Lung (tissue), 12 donors: ENCODE results near the gene ASMTL. TPM values are rescaled to one million over a fixed set of nuclear protein-coding genes. Genes with fewer than 3 reads are reported as not detected.
"Not testable (repeated sequence)": the region's sequence is repeated elsewhere in the genome, so short reads cannot be mapped to it uniquely, and the experiment has no call there.

ENCODE experiments used
- ATAC-seq: fragments of 200-7000 bp; cut with Tn5 transposase; one replicate; pipeline ENCODE4 v1.9.1; 2020; ENCODE audit warnings: moderate number of reproducible peaks; ENCODE audit not compliant: insufficient read depth, low FRiP score
- DNase-seq, 3 donors: peaks; one replicate each; pipeline ENCODE4 v3.0.0-alpha.2; 2013 to 2017
- H3K27ac ChIP-seq, 2 donors: one replicate each; pipeline ENCODE4 v1.5.1; 2013; ENCODE audit warnings: mild to moderate bottlenecking in 2 of 2, moderate library complexity in 2 of 2, control low read depth in 1 of 2, inconsistent platforms in 1 of 2, low read depth in 1 of 2, low read length in 1 of 2
- H3K27me3 ChIP-seq, 3 donors: one replicate each; pipeline ENCODE4 v1.5.1; 2013; ENCODE audit warnings: low read length in 2 of 3; ENCODE audit not compliant: control insufficient read depth in 3 of 3, insufficient read depth in 3 of 3
- H3K36me3 ChIP-seq, 4 donors: one replicate each; pipeline ENCODE4 v1.5.1; 2013; ENCODE audit warnings: low read length in 4 of 4, mild to moderate bottlenecking in 1 of 4, moderate library complexity in 1 of 4; ENCODE audit not compliant: control insufficient read depth in 4 of 4, insufficient read depth in 4 of 4
- H3K4me1 ChIP-seq, 5 donors: one replicate each; pipeline ENCODE4 v1.5.1; 2013; ENCODE audit warnings: low read length in 5 of 5, mild to moderate bottlenecking in 2 of 5, moderate library complexity in 1 of 5; ENCODE audit not compliant: control insufficient read depth in 5 of 5, insufficient read depth in 5 of 5
- H3K4me3 ChIP-seq: one replicate; pipeline ENCODE4 v1.5.1; 2013; ENCODE audit warnings: mild to moderate bottlenecking, control low read depth, moderate library complexity
- H3K9ac ChIP-seq, 2 donors: one replicate each; pipeline ENCODE4 v1.5.1; 2013; ENCODE audit warnings: low read length in 2 of 2, control low read depth in 1 of 2; ENCODE audit not compliant: insufficient read depth in 1 of 2
- H3K9me3 ChIP-seq, 4 donors: one replicate each; pipeline ENCODE4 v1.5.1; 2013; ENCODE audit warnings: low read length in 3 of 4, mild to moderate bottlenecking in 1 of 4, moderate library complexity in 1 of 4; ENCODE audit not compliant: control insufficient read depth in 4 of 4, insufficient read depth in 3 of 4
- WGBS, 2 donors: extraction: QIAGEN DNeasy Blood & Tissue Kit; methylation state at CpG; one replicate each; pipeline ENCODE4 v1.1.7; 2013; 5-methylcytosine and 5-hydroxymethylcytosine counted together
- polyA plus RNA-seq, 2 donors: library from polyadenylated mRNA; stranded (reverse); fragments of 200-250 nt; gene quantifications; one replicate each; pipeline ENCODE4 v1.2.1, GENCODE V29; 2013
- total RNA-seq, 2 donors: library from RNA; depleted of rRNA in 1 of 2; stranded (reverse); fragments of >200 nt in 1 of 2; gene quantifications; one replicate each; pipeline ENCODE4 v1.2.1, GENCODE V29; 2014 to 2021
- TF ChIP-seq, protein P1 (sequence below): IDR thresholded peaks from 2 replicates; pipeline ENCODE4 v1.5.1; 2012; ENCODE audit warnings: mild to moderate bottlenecking; ENCODE audit errors: control extremely low read depth, extremely low read depth
- donor health status: control.
- donor health status: control.
- donor health status: Bipolar disorder and iron deficiency.
- donor health status: healthy.
- donor health status: DM: yes; HTN: yes; CAD: no.

The ASMTL gene
- total and polyA plus RNA-seq, 4 donors, result 12.3 to 29.4 (median 21.8) TPM

DNA sequence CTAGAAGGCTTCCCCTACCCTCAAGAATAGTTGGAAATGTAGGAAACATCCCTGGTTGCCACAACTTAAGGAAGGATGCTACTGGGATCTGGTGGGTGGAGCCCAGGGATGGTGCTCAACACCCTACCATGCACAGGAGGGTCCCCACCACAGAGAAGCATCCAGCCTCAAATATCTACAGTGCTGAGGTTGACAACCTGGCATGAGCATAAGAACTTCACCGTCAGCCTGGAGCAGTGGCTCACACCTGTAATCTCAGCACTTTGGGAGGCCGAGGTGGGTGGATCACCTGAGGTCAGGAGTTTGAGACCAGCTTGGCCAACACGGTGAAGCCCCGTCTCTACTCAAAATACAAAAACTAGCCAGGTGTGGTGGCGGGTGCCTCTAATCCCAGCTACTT, 24.0 kb upstream of the ASMTL start:
- H3K9ac ChIP-seq, result no peak overlapping the region
- no peak for ATAC-seq
- 93 to 98% methylated on average over 5 of the region's 5 CpGs for WGBS, 2 donors
- no peaks in the 10 kb centered on the region for H3K36me3 ChIP-seq
- H3K4me1 ChIP-seq, result peaks cover 0 to 4% (median 0%) of the 10 kb centered on the region in 5 donors
- H3K27me3 ChIP-seq, result no peaks in the 10 kb centered on the region
- DNase-seq, result no peak
- peaks cover 0 to 4% (median 2%) of the 10 kb centered on the region in 4 donors for H3K9me3 ChIP-seq
- no peak overlapping the region for H3K27ac ChIP-seq
- no peak overlapping the region for H3K4me3 ChIP-seq
- TF ChIP-seq, protein P1, sequence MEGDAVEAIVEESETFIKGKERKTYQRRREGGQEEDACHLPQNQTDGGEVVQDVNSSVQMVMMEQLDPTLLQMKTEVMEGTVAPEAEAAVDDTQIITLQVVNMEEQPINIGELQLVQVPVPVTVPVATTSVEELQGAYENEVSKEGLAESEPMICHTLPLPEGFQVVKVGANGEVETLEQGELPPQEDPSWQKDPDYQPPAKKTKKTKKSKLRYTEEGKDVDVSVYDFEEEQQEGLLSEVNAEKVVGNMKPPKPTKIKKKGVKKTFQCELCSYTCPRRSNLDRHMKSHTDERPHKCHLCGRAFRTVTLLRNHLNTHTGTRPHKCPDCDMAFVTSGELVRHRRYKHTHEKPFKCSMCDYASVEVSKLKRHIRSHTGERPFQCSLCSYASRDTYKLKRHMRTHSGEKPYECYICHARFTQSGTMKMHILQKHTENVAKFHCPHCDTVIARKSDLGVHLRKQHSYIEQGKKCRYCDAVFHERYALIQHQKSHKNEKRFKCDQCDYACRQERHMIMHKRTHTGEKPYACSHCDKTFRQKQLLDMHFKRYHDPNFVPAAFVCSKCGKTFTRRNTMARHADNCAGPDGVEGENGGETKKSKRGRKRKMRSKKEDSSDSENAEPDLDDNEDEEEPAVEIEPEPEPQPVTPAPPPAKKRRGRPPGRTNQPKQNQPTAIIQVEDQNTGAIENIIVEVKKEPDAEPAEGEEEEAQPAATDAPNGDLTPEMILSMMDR, result no peak

DNA sequence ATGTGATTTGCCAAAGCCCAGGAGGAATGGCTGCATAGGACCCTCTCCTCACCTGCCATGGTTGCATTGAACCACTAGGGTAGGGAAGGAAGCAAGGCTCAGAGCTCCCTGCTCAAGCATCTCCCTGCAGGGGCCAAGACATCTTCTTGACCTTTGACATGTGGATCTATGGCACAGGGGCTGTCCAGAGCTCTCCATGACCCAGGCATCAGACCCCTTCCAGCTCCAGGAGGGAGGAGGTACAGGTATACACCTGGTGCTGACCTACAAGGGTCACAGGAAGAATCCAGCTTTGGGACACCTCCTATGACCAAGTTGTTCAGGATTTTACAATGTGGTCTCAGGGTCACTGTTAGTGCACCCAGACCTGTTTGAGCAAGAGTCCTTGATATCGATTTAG, 23.2 kb upstream of the ASMTL start:
- ATAC-seq, result no peak
- no peak overlapping the region for H3K9ac ChIP-seq
- no peaks in the 10 kb centered on the region for H3K36me3 ChIP-seq
- WGBS, 2 donors, result 98 to 100% methylated on average over 1 of the region's 1 CpG
- H3K27me3 ChIP-seq, result no peaks in the 10 kb centered on the region
- no peak for DNase-seq
- H3K9me3 ChIP-seq, result peaks cover 0 to 4% (median 2%) of the 10 kb centered on the region in 4 donors
- no peaks in the 10 kb centered on the region for H3K4me1 ChIP-seq
- no peak overlapping the region for H3K27ac ChIP-seq
- TF ChIP-seq, protein P1, result no peak
- no peak overlapping the region for H3K4me3 ChIP-seq

DNA sequence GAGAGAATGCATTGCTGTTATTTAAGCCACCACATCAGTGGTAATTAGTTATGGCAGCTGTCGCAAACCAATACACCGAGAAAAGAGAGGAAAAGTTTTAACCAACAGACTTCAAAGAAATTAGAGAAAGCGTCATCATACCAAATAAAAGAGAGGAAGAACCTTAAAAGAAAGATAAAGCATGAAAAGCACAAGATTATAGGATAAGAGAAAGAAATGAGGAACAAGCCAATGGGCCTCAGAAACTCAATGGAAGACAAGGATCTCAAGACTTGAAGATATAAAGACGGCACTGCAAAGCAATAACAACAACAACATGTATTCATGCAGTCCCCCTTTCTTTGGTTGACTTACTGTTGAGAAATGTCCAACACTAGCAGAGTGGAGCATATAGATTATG, 22.8 kb upstream of the ASMTL start:
- no peak overlapping the region for H3K27ac ChIP-seq
- H3K27me3 ChIP-seq, result no peaks in the 10 kb centered on the region
- no peaks in the 10 kb centered on the region for H3K36me3 ChIP-seq
- peaks cover 0 to 4% (median 2%) of the 10 kb centered on the region in 4 donors for H3K9me3 ChIP-seq
- DNase-seq (no peak), ATAC-seq (no peak)
- WGBS, 2 donors, result 82 to 86% methylated on average over 4 of the region's 4 CpGs
- H3K9ac ChIP-seq, result no peak overlapping the region
- TF ChIP-seq, protein P1, result no peak
- no peak overlapping the region for H3K4me3 ChIP-seq
- H3K4me1 ChIP-seq, result no peaks in the 10 kb centered on the region

DNA sequence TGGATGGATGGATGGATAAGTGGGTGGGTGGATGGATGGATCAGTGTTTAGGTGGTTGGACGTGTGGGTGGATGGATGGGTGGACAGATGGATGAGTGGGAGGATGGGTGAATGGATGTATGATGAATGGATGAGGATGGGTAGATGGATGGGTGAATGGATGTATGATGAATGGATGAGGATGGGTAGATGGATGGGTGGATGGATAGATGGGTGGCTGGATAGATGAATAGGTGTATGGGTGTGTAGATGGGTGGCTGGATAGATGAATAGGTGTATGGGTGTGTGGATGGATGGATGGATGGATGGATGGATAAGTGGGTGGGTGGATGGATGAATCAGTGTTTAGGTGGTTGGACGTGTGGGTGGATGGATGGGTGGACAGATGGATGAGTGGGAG, 21.9 kb upstream of the ASMTL start:
- 74 to 86% methylated on average over 2 of the region's 2 CpGs for WGBS, 2 donors
- not testable (repeated sequence) for H3K4me3 ChIP-seq, DNase-seq, ATAC-seq, H3K9ac ChIP-seq, H3K36me3 ChIP-seq, H3K9me3 ChIP-seq, H3K4me1 ChIP-seq, H3K27ac ChIP-seq, H3K27me3 ChIP-seq
